HG02610 (cell line): ENCODE data around the gene IGSF9B.

Source experiments
- ATAC-seq: cut with Tn5 transposase; IDR thresholded peaks from one replicate; pipeline ENCODE4 v1.9.1; 2021; ENCODE audit warnings: mild to moderate bottlenecking, moderate library complexity; ENCODE audit not compliant: unreplicated experiment

The IGSF9B gene

DNA sequence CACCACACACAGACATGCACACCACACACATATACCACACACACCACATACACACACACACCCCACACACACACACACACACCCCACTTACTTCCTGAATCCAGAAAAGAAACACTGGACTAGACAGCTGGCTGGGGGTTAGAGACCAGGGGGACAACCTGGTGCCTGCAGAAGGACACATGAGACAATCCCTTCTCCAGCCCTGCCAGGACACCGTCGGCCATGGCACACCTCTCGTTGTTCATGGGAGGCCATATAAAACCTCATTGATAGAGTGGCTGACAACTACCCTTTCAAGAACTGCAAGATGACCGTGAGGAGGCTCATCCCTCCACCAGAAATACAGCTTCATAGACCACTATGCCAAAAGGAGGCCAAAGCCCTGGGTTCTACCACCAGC lies 54.3 kb downstream of the IGSF9B start:
- ATAC-seq = no peak

GRCh38 chr11:133901999-133902398 lies 54.8 kb downstream of the IGSF9B start:
- no peak for ATAC-seq

- no peak for ATAC-seq
These were observed 55.5 kb downstream of the IGSF9B start for GRCh38 chr11:133901316-133901715.

GRCh38 chr11:133900176-133901105 lies 56.3 kb downstream of the IGSF9B start:
- ATAC-seq = no peak

GRCh38 chr11:133898770-133899115 lies 58.0 kb downstream of the IGSF9B start:
- ATAC-seq = no peak

- ATAC-seq = no peak
These were observed 58.6 kb downstream of the IGSF9B start for GRCh38 chr11:133898031-133898769.

- ATAC-seq = no peak
These were observed 59.5 kb downstream of the IGSF9B start for GRCh38 chr11:133897331-133897650.

GRCh38 chr11:133896642-133897330 lies 60.0 kb downstream of the IGSF9B start:
- ATAC-seq = no peak

DNA sequence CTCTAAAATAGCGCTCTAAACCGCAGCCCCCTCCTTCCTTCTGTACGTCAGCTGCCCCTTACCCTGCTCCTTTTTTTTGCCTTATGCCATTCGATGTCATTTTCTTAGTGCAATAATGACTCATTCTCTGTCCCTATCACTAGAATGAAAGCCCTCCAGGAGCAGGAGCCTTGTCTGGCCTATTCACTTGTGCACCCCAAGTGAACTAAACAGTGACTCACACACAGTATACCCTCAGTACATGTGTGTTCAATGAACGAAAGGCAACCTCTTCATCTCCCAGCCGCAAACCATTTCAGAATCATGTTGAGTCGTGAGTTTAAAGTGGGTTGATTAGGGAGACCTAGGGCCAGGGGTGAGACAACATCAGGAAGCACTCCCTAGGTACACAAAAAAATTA lies 60.7 kb downstream of the IGSF9B start:
- no peak for ATAC-seq

DNA sequence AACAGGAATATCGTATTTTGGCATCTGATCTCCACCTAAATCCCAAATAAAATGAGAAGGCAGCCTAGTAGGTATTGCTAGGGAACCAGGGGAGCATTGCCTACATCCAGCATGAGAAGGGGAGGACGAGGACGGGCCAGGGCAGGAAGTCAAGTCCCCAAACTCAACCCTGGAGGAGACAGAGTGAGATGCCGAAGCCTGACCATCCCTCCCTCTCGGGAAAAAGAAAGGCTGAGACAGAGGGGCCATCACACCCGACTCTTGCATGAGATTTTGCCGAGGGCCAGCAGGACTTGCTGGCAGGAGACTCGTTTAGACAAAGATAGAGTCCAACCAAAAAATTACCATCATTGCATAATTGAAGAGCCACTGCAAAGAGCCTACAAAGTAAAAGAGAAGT lies 61.2 kb downstream of the IGSF9B start:
- ATAC-seq = no peak

DNA sequence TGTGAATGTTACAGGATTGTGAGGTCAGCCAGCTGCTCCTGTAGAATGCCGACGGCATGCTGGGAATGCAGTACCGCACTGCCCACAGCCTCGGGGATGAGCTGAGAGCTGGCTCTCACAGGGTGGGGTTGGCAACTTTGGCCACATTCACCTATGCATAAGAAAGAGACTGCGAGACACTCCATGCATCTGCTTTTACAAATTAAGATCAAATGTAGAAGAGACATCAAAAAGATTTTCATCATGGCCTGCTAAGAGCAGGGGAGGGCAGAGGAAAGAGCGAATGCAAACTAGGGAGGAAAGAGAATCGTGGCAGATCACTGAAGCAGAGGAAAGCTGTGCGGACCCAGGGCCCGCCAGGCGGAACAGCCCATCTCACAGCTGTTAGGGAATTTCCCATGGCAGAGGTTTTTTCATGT lies 61.7 kb downstream of the IGSF9B start:
- ATAC-seq = no peak

DNA sequence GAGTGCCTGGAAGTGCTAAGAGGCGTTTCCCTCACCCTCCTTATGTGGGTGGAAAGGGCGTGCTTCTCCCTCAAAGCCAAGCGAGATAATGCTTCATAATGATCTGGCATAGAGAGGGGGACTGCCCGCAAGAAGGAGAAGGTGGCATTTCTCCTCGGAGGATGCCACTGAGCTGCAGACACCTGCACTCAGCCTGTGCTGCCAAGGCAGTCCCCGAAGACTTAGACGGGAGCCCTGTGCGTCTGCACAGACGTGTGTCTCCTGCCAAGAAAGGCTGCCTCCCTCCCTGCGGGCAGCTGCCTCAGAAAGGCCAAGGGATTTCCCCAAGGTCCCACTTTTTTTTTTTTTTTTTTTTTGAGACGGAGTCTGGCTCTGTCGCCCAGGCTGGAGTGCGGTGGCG lies 63.4 kb downstream of the IGSF9B start:
- ATAC-seq = no peak

- no peak for ATAC-seq
These were observed 64.0 kb downstream of the IGSF9B start for GRCh38 chr11:133892584-133893380.

DNA sequence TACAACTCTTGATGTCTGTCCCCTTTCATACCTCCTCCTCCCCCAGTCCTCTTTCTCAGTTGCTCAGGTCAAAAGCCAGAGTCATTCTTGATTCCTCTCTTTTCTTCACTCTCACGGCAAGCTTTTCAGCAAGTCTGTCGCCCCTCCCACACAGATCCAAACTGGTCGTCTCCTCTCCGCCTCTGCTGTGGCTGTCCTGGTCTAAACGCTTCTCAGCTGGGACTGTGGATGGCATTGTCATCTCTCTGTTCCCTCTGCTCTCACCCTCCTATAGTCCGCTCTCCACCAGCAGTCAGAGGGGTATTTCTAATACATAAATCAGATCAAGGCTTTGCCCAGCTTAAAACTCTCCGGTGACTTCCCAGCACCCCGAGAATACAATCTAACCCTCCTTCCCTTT lies 64.6 kb downstream of the IGSF9B start:
- ATAC-seq = no peak

DNA sequence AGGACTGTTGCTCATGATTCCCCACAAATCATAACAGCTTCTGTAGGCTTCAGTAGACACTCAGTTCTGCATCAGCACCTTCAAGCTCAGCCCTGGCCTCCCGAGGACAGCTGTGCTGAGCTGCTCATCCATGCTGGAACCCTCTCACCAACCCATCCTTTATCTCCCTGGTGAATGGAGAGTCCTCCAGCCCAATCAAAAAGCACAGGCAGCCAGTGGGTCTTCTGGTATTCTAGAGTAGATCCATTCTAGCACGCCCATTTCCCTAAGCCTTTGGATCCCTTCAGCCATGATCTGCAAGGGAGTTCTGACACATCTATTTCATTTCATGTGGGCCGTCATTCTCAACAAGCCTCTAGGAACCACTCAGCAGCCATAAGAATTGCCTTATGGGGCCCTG lies 66.9 kb downstream of the IGSF9B start:
- ATAC-seq = no peak

DNA sequence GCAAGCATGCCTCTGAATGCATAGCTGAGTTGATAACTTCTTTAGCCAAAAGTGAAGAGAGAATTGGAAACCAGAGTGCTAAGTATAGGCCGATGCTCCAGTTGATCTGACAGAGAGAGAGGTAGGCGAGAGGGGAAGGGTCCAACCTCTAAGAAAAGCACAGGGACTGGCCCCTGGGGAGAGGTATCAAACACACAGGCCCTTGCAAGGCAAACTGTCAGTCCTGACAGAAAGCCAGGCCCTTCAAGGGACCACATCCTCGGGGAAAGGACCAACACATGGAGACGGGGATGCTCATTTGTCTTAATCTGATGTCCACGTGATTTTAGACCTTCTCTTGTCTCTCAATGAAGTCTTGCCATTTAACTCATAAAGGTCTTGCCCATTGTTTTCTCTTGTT lies 67.6 kb downstream of the IGSF9B start:
- no peak for ATAC-seq

DNA sequence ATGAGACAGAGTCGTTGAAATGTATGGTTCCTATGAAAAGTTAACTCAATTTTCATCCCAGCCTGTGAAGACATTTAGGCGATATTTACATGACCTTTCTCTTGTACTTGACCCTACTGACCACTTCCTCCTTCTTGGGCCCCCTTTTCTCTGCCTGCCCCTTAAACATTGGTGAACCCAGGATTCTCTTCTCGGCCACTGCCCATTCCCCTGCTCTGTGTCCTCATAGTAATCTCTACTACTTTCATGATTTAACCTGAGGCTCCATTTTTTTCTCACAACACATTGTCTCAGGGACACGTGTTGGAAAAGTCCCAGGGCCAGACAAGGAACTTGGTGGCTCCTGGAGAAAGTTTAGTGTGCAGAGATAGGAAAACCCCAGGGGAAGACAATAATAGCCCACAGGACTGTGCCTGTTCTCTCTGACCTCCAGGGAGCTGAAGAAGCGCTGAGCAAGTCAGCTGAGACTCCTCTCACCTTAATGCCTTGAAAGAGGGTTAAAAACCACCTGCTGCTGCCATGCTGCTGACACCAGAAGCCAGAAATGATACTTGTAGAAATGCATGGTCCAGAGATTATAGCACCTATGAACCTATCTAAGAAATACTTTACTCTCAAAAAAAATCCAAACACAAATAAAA lies 69.0 kb downstream of the IGSF9B start:
- no peak for ATAC-seq

DNA sequence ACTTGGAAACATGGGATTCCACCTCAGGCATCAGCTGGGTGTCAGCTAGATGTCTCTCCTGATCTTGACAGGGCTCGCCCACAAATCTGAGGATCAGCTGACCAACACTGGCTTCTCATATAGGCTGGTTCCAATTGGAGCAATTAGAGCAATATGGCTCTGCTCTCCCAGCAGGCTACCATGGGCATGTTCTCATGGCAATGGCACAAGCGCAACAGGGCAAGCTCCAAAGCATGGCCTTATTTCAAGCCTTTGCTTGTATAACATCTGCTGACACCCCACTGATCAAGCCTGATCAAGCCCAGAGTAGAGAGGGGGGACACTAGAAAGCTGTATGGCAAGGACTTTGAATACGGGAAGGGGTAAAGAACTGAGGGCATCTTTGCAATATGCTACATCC lies 70.7 kb downstream of the IGSF9B start:
- no peak for ATAC-seq

GRCh38 chr11:133872160-133872559 lies 84.6 kb downstream of the IGSF9B start:
- ATAC-seq = no peak

DNA sequence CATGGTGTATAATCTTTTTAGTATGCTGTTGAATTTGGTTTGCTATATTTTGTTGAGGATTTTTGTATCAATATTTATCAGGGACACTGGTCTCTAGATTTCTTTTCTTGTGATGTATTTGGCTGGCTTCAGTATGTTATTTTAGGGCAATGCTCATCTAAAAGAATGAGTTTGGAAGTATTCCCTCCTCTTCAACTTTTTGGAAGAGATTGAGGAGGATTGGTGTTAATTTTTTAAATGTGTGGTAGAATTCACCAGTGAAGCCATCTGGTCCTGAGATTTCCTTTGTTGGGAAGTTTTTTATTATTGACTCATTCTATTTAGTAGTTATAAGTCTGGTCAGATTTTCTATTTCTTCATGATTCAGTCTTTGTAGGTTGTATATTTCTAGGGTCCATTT lies 89.3 kb downstream of the IGSF9B start:
- no peak for ATAC-seq

DNA sequence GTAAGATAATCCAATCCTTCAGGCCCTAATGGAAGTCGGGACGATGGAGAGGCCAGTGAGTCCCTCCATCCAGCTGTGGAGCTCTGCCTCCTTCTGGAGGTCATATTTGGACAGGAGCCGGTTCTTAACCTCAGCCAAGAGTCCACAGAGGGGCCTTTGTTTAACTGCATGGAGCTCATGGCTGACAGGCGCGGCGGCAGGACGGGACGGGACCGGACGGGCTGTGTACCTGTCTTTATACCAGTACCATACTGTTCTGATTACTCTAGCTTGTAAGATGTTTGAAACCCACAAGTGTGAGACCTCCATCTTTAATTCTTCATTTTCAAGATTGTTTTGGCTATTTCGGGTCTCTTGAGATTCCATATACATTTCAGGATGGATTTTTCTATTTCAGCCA lies 91.3 kb downstream of the IGSF9B start:
- ATAC-seq = no peak
